Activated T-cell treated with anti-CD3 and anti-CD28 coated beads, Interleukin-2, amount 50 U/mL, for 1 hour (primary cell): ENCODE results near the gene IMP3.

ENCODE experiments used
- DNase-seq: peaks from one replicate; pipeline ENCODE4 v3.0.0-alpha.2; 2020

The IMP3 gene

GRCh38 chr15:75672646-75673425, 32.8 kb upstream of the IMP3 start:
- no peak for DNase-seq

GRCh38 chr15:75671730-75672602, 31.9 kb upstream of the IMP3 start:
- no peak for DNase-seq

GRCh38 chr15:75669879-75670212, 29.8 kb upstream of the IMP3 start:
- DNase-seq, result no peak

DNA sequence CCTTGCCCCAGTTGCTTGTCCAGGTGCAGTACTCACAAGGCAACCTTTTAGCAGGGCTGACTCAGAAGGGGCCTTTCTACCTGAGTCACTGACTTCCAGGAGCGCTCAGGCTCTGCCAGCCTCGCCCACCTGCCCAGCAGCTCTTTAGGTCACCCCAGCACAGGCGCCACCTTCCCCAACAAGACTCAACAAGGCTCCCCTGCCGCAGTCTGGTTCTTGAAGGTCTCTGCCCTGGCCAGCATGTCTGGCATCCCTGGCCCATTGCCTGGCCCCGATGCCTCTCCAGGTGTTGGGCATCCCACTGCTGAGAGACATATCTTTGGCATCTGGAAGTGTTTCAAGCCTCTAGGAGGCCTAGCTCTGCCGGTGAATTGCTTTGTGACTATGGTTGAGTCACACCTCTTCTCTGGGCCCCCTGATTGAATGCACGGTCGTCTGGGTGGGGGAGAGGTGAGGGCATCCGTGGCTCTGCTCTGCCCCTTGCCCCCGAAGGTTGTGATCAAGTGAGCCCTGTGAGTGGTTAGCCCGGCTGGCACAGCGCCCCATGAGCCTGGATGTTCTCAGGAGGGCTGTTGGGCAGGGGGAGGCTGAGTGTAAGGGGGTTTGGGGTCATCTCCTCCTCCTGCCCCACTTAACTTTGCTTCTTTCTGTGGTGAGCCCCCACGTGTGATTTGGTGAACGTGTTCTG, 29.3 kb upstream of the IMP3 start:
- DNase-seq, result no peak

- no peak for DNase-seq
Measured at GRCh38 chr15:75666823-75667501, 26.9 kb upstream of the IMP3 start.

DNA sequence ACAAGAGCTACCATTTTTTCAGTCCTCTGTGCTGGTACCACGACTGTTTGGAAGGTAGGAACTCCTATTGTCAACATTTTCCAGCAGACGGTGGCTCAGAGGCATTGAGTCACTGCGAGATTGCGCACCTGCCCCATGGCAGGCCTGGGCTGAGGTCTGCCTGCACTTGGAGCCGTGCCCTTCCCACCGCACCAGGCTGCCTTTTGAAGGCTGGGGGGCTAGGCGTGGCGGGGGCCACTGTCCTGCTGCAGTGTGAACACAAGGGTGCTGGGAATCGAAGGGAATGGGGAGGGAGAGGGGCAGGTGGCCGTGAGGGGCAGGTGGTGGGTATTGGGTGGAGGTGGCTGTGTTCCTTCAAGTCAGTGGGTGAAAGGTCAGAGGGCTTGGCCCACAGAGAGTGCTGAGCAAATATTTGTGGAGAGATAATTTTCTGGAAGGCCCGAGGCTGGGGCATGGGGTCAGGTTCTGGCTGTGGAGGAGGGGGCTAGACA, 24.0 kb upstream of the IMP3 start:
- no peak for DNase-seq

- no peak for DNase-seq
Measured at GRCh38 chr15:75662823-75663519, 22.9 kb upstream of the IMP3 start.

GRCh38 chr15:75661756-75662140, 21.7 kb upstream of the IMP3 start:
- no peak for DNase-seq

GRCh38 chr15:75661100-75661755, 21.2 kb upstream of the IMP3 start:
- DNase-seq, result no peak

GRCh38 chr15:75659928-75660645, 20.1 kb upstream of the IMP3 start:
- no peak for DNase-seq

DNA sequence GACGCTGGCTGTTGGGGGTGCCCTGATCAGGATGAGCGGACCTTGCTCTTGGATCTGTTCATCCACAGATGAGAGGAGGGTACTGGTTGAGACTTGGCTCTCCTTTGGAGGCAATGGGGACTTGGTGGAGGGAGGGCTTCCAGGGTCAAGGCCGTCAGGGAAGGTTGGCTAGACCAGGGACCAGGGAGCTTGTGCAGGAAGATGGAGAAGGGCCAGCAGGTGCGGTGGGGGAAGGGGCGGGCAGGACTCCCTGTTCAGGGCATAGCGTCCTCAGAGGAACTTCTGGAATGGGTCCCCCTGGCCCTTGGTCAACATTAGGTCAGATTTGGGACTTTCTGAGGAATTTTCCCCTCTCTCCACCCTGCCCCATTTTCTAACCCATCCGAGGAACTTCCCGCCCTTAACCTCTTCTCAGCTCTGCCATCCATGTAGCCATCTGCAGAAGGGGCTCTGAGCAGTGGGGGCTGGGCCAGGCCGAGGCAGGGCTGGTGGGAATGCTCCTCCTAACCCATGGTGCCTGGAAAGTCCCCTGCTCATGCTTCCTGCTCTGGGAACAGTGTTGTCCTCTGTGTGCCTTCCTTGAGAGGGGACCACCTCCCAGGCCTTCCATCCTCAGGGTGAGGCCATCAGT, 19.2 kb upstream of the IMP3 start:
- no peak for DNase-seq

DNA sequence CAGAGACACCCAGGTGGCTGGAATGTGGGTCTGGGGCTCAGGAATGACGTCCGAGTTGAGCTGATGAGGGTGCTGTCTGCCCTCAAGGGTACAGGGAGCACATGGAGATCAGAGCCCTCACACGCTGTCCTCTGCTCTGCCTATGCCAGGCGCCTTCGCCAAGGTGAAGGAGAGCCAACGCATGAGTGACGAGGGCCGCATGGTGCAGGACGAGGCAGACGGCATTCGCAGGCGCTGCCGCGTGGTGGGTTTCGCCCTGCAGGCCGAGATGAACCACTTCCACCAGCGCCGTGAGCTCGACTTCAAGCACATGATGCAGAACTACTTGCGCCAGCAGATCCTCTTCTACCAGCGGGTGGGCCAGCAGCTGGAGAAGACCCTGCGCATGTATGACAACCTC, 16.8 kb upstream of the IMP3 start:
- DNase-seq, result no peak

- DNase-seq, result no peak
Measured at GRCh38 chr15:75656331-75656730, 16.3 kb upstream of the IMP3 start.

- DNase-seq, result no peak
Measured at GRCh38 chr15:75655931-75656330, 15.9 kb upstream of the IMP3 start.

DNA sequence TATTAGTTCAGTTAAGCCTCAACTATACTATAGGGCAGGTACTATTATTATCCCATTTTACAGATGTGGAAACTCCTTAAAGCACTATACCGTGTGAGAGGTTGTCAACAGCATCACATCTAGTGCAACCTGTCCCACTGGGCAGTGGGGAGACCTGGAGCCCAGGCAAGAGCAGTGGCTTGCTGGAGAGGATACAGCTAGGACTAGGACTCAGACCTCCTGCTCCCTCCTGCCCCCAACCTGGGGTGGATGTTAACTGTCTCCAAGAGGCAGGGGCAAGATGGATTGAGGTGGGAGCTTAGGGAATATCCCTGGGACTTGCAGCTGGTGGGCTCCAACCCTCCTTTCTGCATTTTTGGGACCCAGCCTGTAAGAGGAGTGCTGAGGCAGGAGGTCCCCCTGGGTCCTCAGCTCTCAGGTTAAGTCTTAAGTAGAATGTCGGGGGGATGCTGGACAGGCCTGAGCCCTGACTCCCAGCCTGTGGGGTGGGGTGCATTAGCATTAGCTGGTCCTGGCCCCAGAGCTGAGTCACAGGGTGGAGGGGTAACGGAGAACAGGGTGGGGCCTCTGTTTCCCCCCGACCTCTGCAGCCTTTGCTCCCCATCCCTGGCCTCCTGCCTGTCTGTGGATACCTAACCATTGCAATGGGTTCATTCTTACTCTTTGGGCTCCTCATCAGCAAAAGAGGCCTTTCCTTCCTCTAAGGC, 14.3 kb upstream of the IMP3 start:
- no peak for DNase-seq

- DNase-seq, result no peak
Measured at GRCh38 chr15:75653347-75653913, 13.4 kb upstream of the IMP3 start.

DNA sequence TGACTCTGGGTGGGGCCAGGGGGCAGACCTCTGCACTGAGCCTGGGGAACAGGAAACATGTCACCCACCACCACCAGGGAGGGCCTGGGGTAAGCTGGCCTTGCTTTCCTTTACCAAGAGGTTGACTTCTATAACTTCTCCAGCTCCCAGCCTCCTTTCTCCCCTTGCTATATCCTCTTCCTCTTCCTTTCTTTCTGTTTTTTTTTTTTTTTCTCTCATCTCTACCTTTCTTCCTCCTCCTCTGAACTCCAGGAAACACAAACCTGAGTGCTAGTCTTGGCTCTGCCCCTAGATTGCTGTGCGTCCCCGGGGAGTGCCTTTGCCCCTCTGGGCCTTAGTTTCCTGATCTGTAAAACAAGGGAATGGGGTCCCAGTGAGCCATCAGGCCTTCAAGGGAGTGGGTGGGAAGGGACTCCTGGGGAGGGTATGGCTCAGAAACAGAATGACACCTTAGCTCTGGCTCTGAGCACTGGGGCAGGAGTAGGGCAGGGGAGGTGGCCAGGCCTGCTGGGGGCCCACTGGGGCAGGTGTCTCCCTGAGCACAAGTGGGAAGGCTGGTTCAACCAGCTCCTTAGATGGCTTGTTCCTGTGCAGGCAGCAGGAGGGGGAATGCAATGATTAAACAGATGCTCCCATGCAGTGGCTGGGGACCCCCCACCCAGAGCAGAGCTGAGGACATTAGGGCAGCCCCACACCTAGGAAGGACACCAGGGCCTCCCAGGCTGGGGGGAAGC, 12.0 kb upstream of the IMP3 start:
- no peak for DNase-seq

- DNase-seq, result no peak
Measured at GRCh38 chr15:75650908-75651809, 11.1 kb upstream of the IMP3 start.
